Measurements from ENCODE around the gene SNTG2. TPM values are rescaled to one million over a fixed set of nuclear protein-coding genes. Genes with fewer than 3 reads are reported as not detected.

The SNTG2 gene
- total RNA-seq, 1 donor from 2014 or later: 1.9 TPM

DNA sequence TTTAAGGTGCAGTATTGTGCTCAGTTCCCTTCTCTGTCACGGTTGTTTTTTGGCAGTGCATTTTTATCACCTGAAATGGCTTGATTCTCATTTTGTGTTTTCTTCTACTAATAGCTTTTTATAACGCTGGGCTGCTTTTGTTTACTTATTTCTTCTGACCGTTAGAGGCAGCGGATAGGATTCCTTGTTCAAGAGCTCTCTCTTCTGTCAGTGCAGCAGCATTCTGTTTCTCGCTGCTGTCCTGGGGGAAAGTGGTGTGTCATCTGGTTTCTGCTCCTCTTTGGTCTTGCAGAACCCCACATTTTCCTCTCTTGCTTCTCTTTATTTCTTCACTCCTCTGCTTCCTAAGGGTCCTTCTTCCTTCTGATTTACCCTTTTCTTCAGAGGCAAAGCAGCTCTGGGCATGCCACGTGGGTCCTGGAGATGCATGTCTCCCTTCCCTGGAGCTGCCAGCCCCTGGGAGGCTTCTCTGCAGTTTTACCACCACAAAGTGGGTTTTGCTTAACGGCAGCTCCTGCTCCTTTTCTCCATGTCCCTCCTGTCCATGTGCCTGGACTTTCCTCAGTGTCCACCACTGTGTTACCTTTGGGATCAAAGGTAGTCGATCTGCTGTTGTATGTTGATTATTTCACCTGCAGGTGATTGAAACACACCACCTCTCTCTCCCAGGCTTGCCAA lies 47.3 kb upstream of the SNTG2 start:
- FAIRE-seq (no peak), DNase-seq (ENCODE audit: low read depth) (no peak)
- no peaks in the 10 kb centered on the region for H3K27me3 ChIP-seq (ENCODE audit: insufficient read depth, low read length)
- no peaks in the 10 kb centered on the region for H3K4me1 ChIP-seq (ENCODE audit: insufficient read depth, low read length)
- peaks cover 2% of the 10 kb centered on the region for H3K4me1 Mint-ChIP-seq (ENCODE audit: low read depth, unreplicated experiment)
- H3K79me2 ChIP-seq (ENCODE audit: insufficient read depth, low read length): no peaks in the 10 kb centered on the region
- no peak overlapping the region for H2AFZ ChIP-seq (ENCODE audit: low read depth, low read length)
- H3K27me3 Mint-ChIP-seq (ENCODE audit: low read depth, unreplicated experiment): peaks cover 6% of the 10 kb centered on the region
- H3K4me3 Mint-ChIP-seq (ENCODE audit: unreplicated experiment): no peak overlapping the region
- no peaks in the 10 kb centered on the region for H3K9me3 ChIP-seq (ENCODE audit: insufficient read depth, low read depth, low read length)
- no peaks in the 10 kb centered on the region for H3K36me3 ChIP-seq (ENCODE audit: insufficient read depth, low read length)
- H3K27ac ChIP-seq (ENCODE audit: low read depth, low read length): no peak overlapping the region
- no peak overlapping the region for H3K4me3 ChIP-seq (ENCODE audit: insufficient read depth, low read depth, low read length)
- H3K27ac Mint-ChIP-seq (ENCODE audit: unreplicated experiment): no peak overlapping the region
- peaks cover 4% of the 10 kb centered on the region for H3K9me3 Mint-ChIP-seq (ENCODE audit: unreplicated experiment)
- no peak overlapping the region for H3K4me2 ChIP-seq (ENCODE audit: low read length)
- no peaks in the 10 kb centered on the region for H4K20me1 ChIP-seq (ENCODE audit: insufficient read depth, low read length)
- no peak for TF ChIP-seq EZH2 (IDR thresholded peaks at IDR 0.05; ENCODE audit: insufficient read depth, low read length)
- TF ChIP-seq, protein P1, sequence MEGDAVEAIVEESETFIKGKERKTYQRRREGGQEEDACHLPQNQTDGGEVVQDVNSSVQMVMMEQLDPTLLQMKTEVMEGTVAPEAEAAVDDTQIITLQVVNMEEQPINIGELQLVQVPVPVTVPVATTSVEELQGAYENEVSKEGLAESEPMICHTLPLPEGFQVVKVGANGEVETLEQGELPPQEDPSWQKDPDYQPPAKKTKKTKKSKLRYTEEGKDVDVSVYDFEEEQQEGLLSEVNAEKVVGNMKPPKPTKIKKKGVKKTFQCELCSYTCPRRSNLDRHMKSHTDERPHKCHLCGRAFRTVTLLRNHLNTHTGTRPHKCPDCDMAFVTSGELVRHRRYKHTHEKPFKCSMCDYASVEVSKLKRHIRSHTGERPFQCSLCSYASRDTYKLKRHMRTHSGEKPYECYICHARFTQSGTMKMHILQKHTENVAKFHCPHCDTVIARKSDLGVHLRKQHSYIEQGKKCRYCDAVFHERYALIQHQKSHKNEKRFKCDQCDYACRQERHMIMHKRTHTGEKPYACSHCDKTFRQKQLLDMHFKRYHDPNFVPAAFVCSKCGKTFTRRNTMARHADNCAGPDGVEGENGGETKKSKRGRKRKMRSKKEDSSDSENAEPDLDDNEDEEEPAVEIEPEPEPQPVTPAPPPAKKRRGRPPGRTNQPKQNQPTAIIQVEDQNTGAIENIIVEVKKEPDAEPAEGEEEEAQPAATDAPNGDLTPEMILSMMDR (IDR thresholded peaks at IDR 0.05; ENCODE audit: insufficient read depth, low read depth, low read length): no peak
- no peaks in the 10 kb centered on the region for H3K36me3 Mint-ChIP-seq (ENCODE audit: low read depth, unreplicated experiment)
- H3K9ac ChIP-seq (ENCODE audit: low read length): no peak overlapping the region

DNA sequence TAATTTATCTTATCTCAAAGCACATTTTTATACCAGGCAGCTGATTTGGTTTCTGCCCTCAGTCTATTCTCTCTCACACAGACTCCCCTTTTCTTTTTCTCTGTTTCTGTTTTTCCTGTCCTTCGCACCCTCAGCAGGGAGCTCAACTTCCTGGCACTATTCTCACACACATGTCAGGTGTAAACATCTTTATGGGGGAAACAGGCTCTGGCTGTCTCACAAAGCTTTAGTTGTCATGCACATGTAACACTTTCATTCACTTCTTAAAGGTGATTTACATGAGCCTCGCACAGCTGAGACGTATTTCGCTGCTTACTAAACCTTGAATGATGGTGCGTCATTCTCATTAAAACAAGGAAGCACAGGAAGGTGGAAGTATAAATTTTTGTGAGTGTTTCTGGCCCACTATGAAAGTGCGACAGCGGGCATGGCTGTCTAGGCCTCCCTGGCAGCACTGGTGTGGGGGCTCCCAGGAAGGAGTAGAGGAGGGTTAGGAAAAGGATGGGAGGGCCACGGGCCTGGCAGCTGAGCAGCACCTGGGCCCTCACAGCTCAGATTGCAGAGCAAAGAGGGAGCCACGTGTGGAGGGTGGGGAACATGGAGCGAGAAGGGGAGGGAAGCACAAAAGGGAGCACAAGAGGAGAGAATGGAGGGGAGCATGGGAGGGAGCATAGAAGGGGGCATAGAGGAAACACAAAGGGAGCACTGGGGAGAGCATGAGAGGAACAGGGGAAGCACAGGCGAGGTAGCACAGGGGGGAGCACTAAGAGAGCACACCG lies 46.2 kb upstream of the SNTG2 start:
- Histone ChIP-seq H3K79me2 (ENCODE audit: insufficient read depth, low read length) (no peaks in the 10 kb centered on the region), H4K20me1 (ENCODE audit: insufficient read depth, low read length) (no peaks in the 10 kb centered on the region), H3K27me3 (ENCODE audit: insufficient read depth, low read length) (no peaks in the 10 kb centered on the region), H2AFZ (ENCODE audit: low read depth, low read length) (no peak overlapping the region), H3K4me1 (ENCODE audit: insufficient read depth, low read length) (no peaks in the 10 kb centered on the region), H3K4me2 (ENCODE audit: low read length) (no peak overlapping the region), H3K9me3 (ENCODE audit: insufficient read depth, low read depth, low read length) (no peaks in the 10 kb centered on the region), H3K4me3 (ENCODE audit: insufficient read depth, low read depth, low read length) (no peak overlapping the region), H3K36me3 (ENCODE audit: insufficient read depth, low read length) (no peaks in the 10 kb centered on the region), H3K27ac (ENCODE audit: low read depth, low read length) (no peak overlapping the region), H3K9ac (ENCODE audit: low read length) (no peak overlapping the region)
- Mint-ChIP-seq H3K9me3 (ENCODE audit: unreplicated experiment) (peaks cover 4% of the 10 kb centered on the region), H3K27me3 (ENCODE audit: low read depth, unreplicated experiment) (peaks cover 6% of the 10 kb centered on the region), H3K27ac (ENCODE audit: unreplicated experiment) (no peak overlapping the region), H3K4me1 (ENCODE audit: low read depth, unreplicated experiment) (peaks cover 2% of the 10 kb centered on the region), H3K4me3 (ENCODE audit: unreplicated experiment) (no peak overlapping the region), H3K36me3 (ENCODE audit: low read depth, unreplicated experiment) (no peaks in the 10 kb centered on the region)
- FAIRE-seq (no peak), DNase-seq (ENCODE audit: low read depth) (no peak)
- TF ChIP-seq, protein P1 (IDR thresholded peaks at IDR 0.05; ENCODE audit: insufficient read depth, low read depth, low read length): no peak
- TF ChIP-seq EZH2 (IDR thresholded peaks at IDR 0.05; ENCODE audit: insufficient read depth, low read length): no peak
